Activated CD8-positive, alpha-beta T cell treated with anti-CD3 and anti-CD28 coated beads for 36 hours (primary cell): ENCODE data around the gene ADCY7. TPM values are rescaled to one million over a fixed set of nuclear protein-coding genes. Genes with fewer than 3 reads are reported as not detected.

Experiments used
- ATAC-seq: fragments of 200-7000 bp; cut with Tn5 transposase; one replicate; pipeline ENCODE4 v1.10.0; 2021; ENCODE audit warnings: mild to moderate bottlenecking, moderate library complexity
- CTCF ChIA-PET: fragments of 350-600 bp; sonication (Branson Sonifier 250); formaldehyde crosslinking; loops from one replicate; lab custom pipeline; 2021; ENCODE audit warnings: antibody characterized with exemption; lab: Charles Lee
- POLR2A ChIA-PET: fragments of 350-600 bp; sonication (Branson Sonifier 250); formaldehyde crosslinking; loops from one replicate; lab custom pipeline; 2021; ENCODE audit warnings: antibody characterized with exemption; lab: Charles Lee
- DNase-seq: peaks from one replicate; pipeline ENCODE4 v3.0.0-alpha.2; 2020
- H3K27ac Mint-ChIP-seq: one replicate; pipeline ENCODE4 v1.8.0; 2021; ENCODE audit warnings: mild to moderate bottlenecking, mixed read lengths
- H3K27me3 Mint-ChIP-seq: one replicate; pipeline ENCODE4 v1.8.0; 2021; ENCODE audit warnings: mixed read lengths
- H3K36me3 Mint-ChIP-seq: one replicate; pipeline ENCODE4 v1.8.0; 2021; ENCODE audit warnings: low read depth, mixed read lengths
- H3K4me1 Mint-ChIP-seq: one replicate; pipeline ENCODE4 v1.8.0; 2021; ENCODE audit warnings: low read depth, mixed read lengths
- H3K4me3 Mint-ChIP-seq: one replicate; pipeline ENCODE4 v1.8.0; 2021; ENCODE audit warnings: mild to moderate bottlenecking, moderate library complexity, mixed read lengths
- H3K9me3 Mint-ChIP-seq: one replicate; pipeline ENCODE4 v1.8.0; 2021; ENCODE audit warnings: mixed read lengths
- intact Hi-C: fragments of 100-400 bp; cut with micrococcal nuclease; formaldehyde crosslinking; loops from one replicate; pipeline ENCODE4 v1.10.0; 2022
- total RNA-seq, 2 experiments: library from RNA; stranded (reverse); gene quantifications; one replicate each; pipeline ENCODE4 v1.2.3, GENCODE V29; 2021
- TF ChIP-seq, protein P1 (sequence below): fragments of 200-600 bp; IDR thresholded peaks from one replicate; pipeline ENCODE4 v1.8.0; 2022; ENCODE audit warnings: antibody characterized with exemption, mild to moderate bottlenecking

ADCY7 gene
- total RNA-seq, 2 experiments from 2014 or later: 89.9 to 92.1 TPM

DNA sequence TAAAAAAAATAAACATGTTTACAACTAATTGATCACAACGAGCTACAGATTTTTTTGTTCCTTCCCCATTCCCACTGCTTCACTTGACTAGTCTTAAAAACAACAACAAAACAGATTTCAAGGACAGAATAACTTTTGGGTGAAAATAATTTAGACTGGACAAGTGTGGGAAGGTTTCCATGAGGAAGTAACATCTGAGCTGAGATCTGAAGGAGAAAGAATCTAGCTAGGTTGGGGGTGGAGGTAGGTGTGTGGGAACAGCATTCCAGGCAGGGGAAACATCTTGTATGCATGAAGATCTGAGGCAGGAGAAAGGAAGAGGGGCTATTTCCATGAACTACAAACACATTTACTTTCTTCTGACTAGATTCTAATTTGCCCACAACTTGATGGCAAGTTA, 93.3 kb downstream of the ADCY7 start:
- Mint-ChIP-seq H3K9me3 (no peaks in the 10 kb centered on the region), H3K27ac (peak overlapping the region; percentile 59), H3K36me3 (peaks cover 36% of the 10 kb centered on the region), H3K27me3 (no peaks in the 10 kb centered on the region), H3K4me3 (no peak overlapping the region), H3K4me1 (peaks cover 44% of the 10 kb centered on the region)
- CTCF ChIA-PET: interaction anchor here (0.8 to 11.6 kb wide), 13 partner anchors 9 to 447 kb away, joined by 3 to 266 read pairs (median 8); partner anchors contain the start of genes BRD7 and CNEP1R1
- DNase-seq (no peak), ATAC-seq (no peak)
- TF ChIP-seq, protein P1, sequence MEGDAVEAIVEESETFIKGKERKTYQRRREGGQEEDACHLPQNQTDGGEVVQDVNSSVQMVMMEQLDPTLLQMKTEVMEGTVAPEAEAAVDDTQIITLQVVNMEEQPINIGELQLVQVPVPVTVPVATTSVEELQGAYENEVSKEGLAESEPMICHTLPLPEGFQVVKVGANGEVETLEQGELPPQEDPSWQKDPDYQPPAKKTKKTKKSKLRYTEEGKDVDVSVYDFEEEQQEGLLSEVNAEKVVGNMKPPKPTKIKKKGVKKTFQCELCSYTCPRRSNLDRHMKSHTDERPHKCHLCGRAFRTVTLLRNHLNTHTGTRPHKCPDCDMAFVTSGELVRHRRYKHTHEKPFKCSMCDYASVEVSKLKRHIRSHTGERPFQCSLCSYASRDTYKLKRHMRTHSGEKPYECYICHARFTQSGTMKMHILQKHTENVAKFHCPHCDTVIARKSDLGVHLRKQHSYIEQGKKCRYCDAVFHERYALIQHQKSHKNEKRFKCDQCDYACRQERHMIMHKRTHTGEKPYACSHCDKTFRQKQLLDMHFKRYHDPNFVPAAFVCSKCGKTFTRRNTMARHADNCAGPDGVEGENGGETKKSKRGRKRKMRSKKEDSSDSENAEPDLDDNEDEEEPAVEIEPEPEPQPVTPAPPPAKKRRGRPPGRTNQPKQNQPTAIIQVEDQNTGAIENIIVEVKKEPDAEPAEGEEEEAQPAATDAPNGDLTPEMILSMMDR: no peak
- POLR2A ChIA-PET: interaction anchor here (0.7 kb wide), 1 partner anchor 303 kb away, joined by 3 read pairs; no protein-coding TSS in a partner anchor
- intact Hi-C loops: loop anchor here (10.0 kb wide), 3 partner anchors 145 to 385 kb away; partner anchors contain the start of gene CYLD

DNA sequence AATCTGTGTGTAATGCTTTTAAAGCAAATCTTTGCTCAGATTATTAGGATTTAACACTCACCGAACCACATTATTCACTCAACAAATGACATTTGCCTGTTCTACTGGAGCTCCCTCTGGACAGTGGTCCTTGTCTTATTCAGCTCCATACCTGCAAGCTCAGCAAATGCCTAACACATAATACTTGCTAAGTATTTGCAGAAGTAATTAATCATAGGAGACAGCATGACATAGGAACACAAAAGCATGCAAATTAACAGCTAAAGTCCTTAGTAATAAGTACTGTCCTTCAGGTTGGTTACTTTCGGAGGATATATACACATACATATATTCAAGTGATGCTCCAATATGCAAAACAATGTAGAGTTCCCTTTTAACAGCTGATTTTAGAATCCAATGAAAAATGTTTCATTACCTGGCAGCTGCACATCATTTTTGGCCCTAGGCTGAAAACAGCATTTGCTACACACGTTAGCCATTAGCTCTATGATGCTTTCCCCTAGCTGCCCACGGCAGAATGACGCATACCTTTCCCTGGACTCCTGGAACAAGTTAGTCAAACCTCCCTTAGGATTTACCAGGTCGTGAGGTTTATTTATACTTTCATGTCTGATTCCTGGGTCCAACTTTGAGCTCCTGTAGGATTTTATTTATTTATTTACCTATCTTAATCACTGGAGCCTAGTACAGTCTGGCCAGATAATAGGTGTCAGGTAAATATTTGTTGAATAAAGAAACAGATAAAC, 93.9 kb downstream of the ADCY7 start:
- ATAC-seq (no peak), DNase-seq (no peak)
- Mint-ChIP-seq H3K4me3 (no peak overlapping the region), H3K27me3 (no peaks in the 10 kb centered on the region), H3K9me3 (no peaks in the 10 kb centered on the region), H3K27ac (peak overlapping the region; percentile 59), H3K4me1 (peaks cover 45% of the 10 kb centered on the region), H3K36me3 (peaks cover 34% of the 10 kb centered on the region)
- CTCF ChIA-PET: interaction anchor here (1.0 to 11.6 kb wide), 13 partner anchors 8 to 447 kb away, joined by 3 to 266 read pairs (median 8); partner anchors contain the start of genes BRD7 and CNEP1R1
- intact Hi-C loops: loop anchor here (10.0 kb wide), 2 partner anchors 305 to 385 kb away; partner anchors contain the start of gene CYLD
- POLR2A ChIA-PET: interaction anchor here (0.7 to 1.3 kb wide), 2 partner anchors 25 to 302 kb away, joined by 3 to 4 read pairs; no protein-coding TSS in a partner anchor
- TF ChIP-seq, protein P1: no peak

DNA sequence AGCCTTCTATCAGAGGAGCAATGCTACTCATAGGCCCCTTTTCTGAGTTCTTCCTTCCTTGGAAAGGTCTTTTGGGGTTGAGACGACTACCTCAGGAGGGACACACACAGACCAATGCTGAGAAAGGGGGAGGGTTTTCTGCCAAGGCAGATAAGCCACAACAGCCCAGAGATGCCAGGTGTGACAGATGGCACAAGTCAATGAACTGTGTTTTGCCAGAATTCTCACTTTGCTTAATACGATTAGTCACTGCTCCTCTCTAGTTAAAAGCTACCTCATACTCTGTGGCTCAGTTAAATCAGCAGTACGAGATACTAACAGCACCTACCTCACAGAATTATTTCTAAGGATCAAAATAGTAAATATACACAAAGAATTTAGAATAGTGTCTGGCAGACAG, 94.4 kb downstream of the ADCY7 start:
- H3K27ac Mint-ChIP-seq: peak overlapping the region; percentile 58
- H3K36me3 Mint-ChIP-seq: peaks cover 35% of the 10 kb centered on the region
- ChIA-PET CTCF (interaction anchor here (1.4 to 11.6 kb wide), 10 partner anchors 8 to 446 kb away, joined by 3 to 266 read pairs (median 8); partner anchors contain the start of genes BRD7 and CNEP1R1), POLR2A (interaction anchor here (1.3 kb wide), 1 partner anchor 26 kb away, joined by 4 read pairs; no protein-coding TSS in a partner anchor)
- H3K9me3 Mint-ChIP-seq: no peaks in the 10 kb centered on the region
- ATAC-seq (peak; percentile 45), DNase-seq (no peak)
- TF ChIP-seq, protein P1: no peak
- no peak overlapping the region for H3K4me3 Mint-ChIP-seq
- intact Hi-C loops: loop anchor here (10.0 kb wide), 2 partner anchors 304 to 384 kb away; partner anchors contain the start of gene CYLD
- H3K4me1 Mint-ChIP-seq: peaks cover 51% of the 10 kb centered on the region
- H3K27me3 Mint-ChIP-seq: no peaks in the 10 kb centered on the region

DNA sequence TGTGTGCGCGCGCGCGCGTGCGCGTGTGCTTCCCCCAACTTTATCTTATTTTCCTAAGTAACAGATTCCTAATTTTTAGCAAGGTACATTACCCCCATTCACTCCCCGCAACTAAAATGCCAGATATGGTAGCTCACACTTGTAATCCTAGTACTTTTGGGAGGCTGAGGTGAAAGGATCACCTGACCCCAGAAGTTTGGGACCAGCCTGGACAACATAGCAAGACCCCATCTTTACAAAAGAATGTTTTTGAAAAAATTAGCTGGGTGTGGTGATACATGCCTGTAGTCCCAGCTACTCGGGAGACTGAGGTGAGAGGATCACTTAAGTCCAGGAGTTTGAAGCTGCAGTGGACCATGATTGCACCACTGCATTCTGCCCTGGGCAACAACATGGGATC, 97.3 kb downstream of the ADCY7 start:
- CTCF ChIA-PET: interaction anchor here (1.0 to 11.9 kb wide), 4 partner anchors 7 to 302 kb away, joined by 3 to 266 read pairs (median 60); no protein-coding TSS in a partner anchor
- no peak overlapping the region for H3K27ac Mint-ChIP-seq
- POLR2A ChIA-PET: no interaction called here
- DNase-seq (no peak), ATAC-seq (no peak)
- H3K36me3 Mint-ChIP-seq: peaks cover 47% of the 10 kb centered on the region
- no peak overlapping the region for H3K4me3 Mint-ChIP-seq
- TF ChIP-seq, protein P1: no peak
- H3K4me1 Mint-ChIP-seq: peaks cover 63% of the 10 kb centered on the region
- intact Hi-C loops: loop anchor here (10.0 kb wide), 2 partner anchors 301 to 381 kb away; partner anchors contain the start of gene CYLD
- H3K27me3 Mint-ChIP-seq: no peaks in the 10 kb centered on the region
- H3K9me3 Mint-ChIP-seq: no peaks in the 10 kb centered on the region
